CD4-positive, alpha-beta memory T cell (primary cell): ENCODE results near the gene NOP56. TPM values are rescaled to one million over a fixed set of nuclear protein-coding genes. Genes with fewer than 3 reads are reported as not detected.
A peak's percentile ranks its signal among the peaks of the same experiment; 100 is the strongest.
"Not testable (repeated sequence)": the region's sequence is repeated elsewhere in the genome, so short reads cannot be mapped to it uniquely, and the experiment has no call there.

Source experiments
- CTCF ChIA-PET: fragments of 350-600 bp; sonication (Branson Sonifier 250); formaldehyde crosslinking; loops from one replicate; lab custom pipeline; 2021; ENCODE audit warnings: inconsistent platforms; ENCODE audit not compliant: partially characterized antibody; lab: Charles Lee
- POLR2A ChIA-PET: fragments of 350-600 bp; sonication (Branson Sonifier 250); formaldehyde crosslinking; loops from one replicate; lab custom pipeline; 2021; ENCODE audit not compliant: partially characterized antibody; lab: Charles Lee
- DNase-seq, 5 donors: peaks; one replicate each; pipeline versions ENCODE4 v3.0.0 to v3.0.0-alpha.2; 2020 to 2022; ENCODE audit warnings: mixed read lengths in 1 of 5
- H3K27ac ChIP-seq: one replicate; pipeline ENCODE4 v1.7.0; 2013; ENCODE audit warnings: low read depth, low read length
- H3K27me3 ChIP-seq: 2 replicates; pipeline ENCODE4 v1.7.0; 2013; ENCODE audit warnings: mild to moderate bottlenecking, low read length, moderate library complexity; ENCODE audit not compliant: insufficient read depth
- H3K36me3 ChIP-seq: 2 replicates; pipeline ENCODE4 v1.7.0; 2013; ENCODE audit warnings: mild to moderate bottlenecking, low read length, moderate library complexity; ENCODE audit not compliant: insufficient read depth
- H3K4me1 ChIP-seq: 2 replicates; pipeline ENCODE4 v1.7.0; 2013; ENCODE audit warnings: mild to moderate bottlenecking, low read length, moderate library complexity; ENCODE audit not compliant: insufficient read depth
- H3K4me3 ChIP-seq, 2 donors: one replicate each; pipeline ENCODE4 v1.7.0; 2013; ENCODE audit warnings: low read length in 2 of 2, mild to moderate bottlenecking in 1 of 2
- H3K9me3 ChIP-seq, 2 donors: one replicate each; pipeline ENCODE4 v1.7.0; 2013; ENCODE audit warnings: low read length in 2 of 2, control low read depth in 1 of 2; ENCODE audit not compliant: control insufficient read depth in 1 of 2
- H3K27ac Mint-ChIP-seq, 7 donors: one replicate each; pipeline ENCODE4 v1.8.0; 2020 to 2021; ENCODE audit warnings: mixed read lengths in 7 of 7, mild to moderate bottlenecking in 6 of 7, inconsistent platforms in 3 of 7, moderate library complexity in 3 of 7
- H3K27me3 Mint-ChIP-seq, 2 donors: one replicate each; pipeline ENCODE4 v1.8.0; 2020 to 2021; ENCODE audit warnings: mixed read lengths in 2 of 2
- H3K36me3 Mint-ChIP-seq, 2 donors: one replicate each; pipeline ENCODE4 v1.8.0; 2020 to 2021; ENCODE audit warnings: mixed read lengths in 2 of 2, inconsistent platforms in 1 of 2, mild to moderate bottlenecking in 1 of 2
- H3K4me1 Mint-ChIP-seq, 4 donors: one replicate each; pipeline ENCODE4 v1.8.0; 2020 to 2021; ENCODE audit warnings: mixed read lengths in 4 of 4, mild to moderate bottlenecking in 1 of 4
- H3K4me3 Mint-ChIP-seq, 8 donors: one replicate each; pipeline ENCODE4 v1.8.0; 2020 to 2021; ENCODE audit warnings: mixed read lengths in 8 of 8, mild to moderate bottlenecking in 7 of 8, moderate library complexity in 6 of 8, inconsistent platforms in 3 of 8
- H3K9me3 Mint-ChIP-seq, 8 donors: one replicate each; pipeline ENCODE4 v1.8.0; 2020 to 2021; ENCODE audit warnings: mixed read lengths in 8 of 8, mild to moderate bottlenecking in 5 of 8, inconsistent platforms in 3 of 8, moderate library complexity in 1 of 8
- intact Hi-C: fragments of 100-400 bp; cut with micrococcal nuclease; formaldehyde crosslinking; loops from one replicate; pipeline ENCODE4 v1.15.1; 2023
- polyA plus RNA-seq, 2 donors: library from polyadenylated mRNA; unstranded; fragments of 300-500 nt; fragmentation: Illumina TruSeq; gene quantifications; one replicate each; pipeline ENCODE4 v1.2.3, GENCODE V29; 2021
- total RNA-seq, 2 experiments: library from RNA; stranded (reverse); gene quantifications; one replicate each; pipeline ENCODE4 v1.2.3, GENCODE V29; 2021

Gene NOP56
- total and polyA plus RNA-seq, 4 experiments from 2014 or later, result 83.4 to 270 (median 197) TPM

DNA sequence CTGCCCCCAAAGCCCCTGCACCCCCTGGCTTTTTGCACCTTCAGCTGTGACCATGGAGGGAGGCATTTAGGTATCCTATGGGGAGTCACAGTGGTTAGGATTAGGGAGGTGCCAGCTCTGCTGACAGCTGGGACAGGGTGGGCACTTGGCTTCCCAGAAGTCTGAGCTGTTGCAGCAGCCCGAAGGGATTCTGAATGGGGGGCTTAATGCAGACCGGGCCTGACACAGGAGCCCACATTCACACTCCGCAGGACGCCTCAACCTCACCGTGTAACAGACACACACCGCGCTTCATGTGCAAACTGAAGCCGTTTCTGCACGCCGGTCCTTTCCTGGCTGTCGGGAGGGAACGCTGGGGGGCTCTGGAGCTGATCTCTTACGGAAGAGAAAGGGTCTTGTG lies 42.1 kb downstream of the NOP56 start:
- H3K4me3 Mint-ChIP-seq, result peak overlapping the region in 5 of 8 donors; percentile 25 to 64 (median 56)
- peaks cover 19% of the 10 kb centered on the region for H3K27me3 ChIP-seq
- H3K9me3 ChIP-seq, result no peaks in the 10 kb centered on the region
- ChIA-PET CTCF (interaction anchor here (1.1 to 3.0 kb wide), 3 partner anchors 35 to 58 kb away, joined by 3 to 9 read pairs (median 8); no protein-coding TSS in a partner anchor), POLR2A (interaction anchor here (1.5 to 1.8 kb wide), 3 partner anchors 24 to 58 kb away, joined by 4 to 10 read pairs (median 5); no protein-coding TSS in a partner anchor)
- peaks cover 4% of the 10 kb centered on the region for H3K4me1 ChIP-seq
- H3K36me3 Mint-ChIP-seq, result peaks cover 0 to 3% of the 10 kb centered on the region in 2 donors
- H3K27me3 Mint-ChIP-seq, result peaks cover 25 to 40% of the 10 kb centered on the region in 2 donors
- H3K4me3 ChIP-seq, result no peak overlapping the region
- intact Hi-C loops, result loop anchor here (10.0 kb wide), 1 partner anchor 420 kb away; no protein-coding TSS in a partner anchor
- no peaks in the 10 kb centered on the region for H3K36me3 ChIP-seq
- peaks cover 0 to 2% (median 0%) of the 10 kb centered on the region in 8 donors for H3K9me3 Mint-ChIP-seq
- DNase-seq, result no peak
- H3K27ac ChIP-seq, result no peak overlapping the region
- peak overlapping the region in 1 of 7 donors; percentile 4 for H3K27ac Mint-ChIP-seq
- H3K4me1 Mint-ChIP-seq, result peaks cover 10 to 18% (median 16%) of the 10 kb centered on the region in 4 donors

DNA sequence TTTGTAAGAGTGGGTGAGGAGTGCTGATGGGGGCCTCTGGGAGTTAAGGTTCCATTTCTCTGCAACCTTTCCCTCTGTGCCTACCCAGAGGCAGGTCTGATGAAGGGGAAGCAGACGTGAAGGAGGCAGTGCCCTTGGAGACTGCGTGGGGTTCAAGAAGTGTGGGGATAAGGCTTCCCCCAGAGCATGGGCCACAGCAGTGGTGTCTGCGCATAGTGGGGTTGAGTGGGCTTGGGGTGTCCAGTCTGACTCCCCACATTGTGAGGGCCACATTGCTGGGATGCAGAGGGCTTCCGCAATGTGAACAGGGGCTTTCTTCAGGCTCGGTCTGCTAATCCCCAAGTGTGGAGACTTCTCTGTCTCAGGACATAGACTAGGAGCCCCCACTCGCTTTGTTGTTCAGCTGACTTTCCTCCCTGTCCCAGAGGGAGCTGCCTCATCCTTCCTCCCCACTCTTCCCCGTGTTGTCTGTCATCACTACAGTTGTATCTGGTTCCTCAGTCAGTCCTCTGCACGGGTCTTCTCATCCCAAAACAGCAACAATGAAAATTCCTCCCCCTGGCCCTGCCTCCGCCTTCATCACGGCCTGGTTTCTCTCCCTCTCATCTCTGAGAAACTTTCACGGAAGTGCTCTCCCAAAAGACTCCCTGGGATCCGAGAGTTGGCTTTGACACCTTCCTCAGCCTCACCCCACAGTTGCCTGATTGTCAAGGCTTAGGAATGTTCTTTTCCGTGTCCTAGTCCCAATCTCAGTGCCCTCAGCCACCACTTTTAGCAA lies 43.0 kb downstream of the NOP56 start:
- Histone ChIP-seq H3K9me3 (no peaks in the 10 kb centered on the region), H3K27ac (no peak overlapping the region), H3K36me3 (no peaks in the 10 kb centered on the region), H3K4me1 (peaks cover 4% of the 10 kb centered on the region), H3K27me3 (peaks cover 19% of the 10 kb centered on the region), H3K4me3 (no peak overlapping the region)
- ChIA-PET CTCF (interaction anchor here (3.0 kb wide), 1 partner anchor 48 kb away, joined by 9 read pairs; no protein-coding TSS in a partner anchor), POLR2A (no interaction called here)
- Mint-ChIP-seq H3K9me3 (peaks cover 0 to 2% (median 0%) of the 10 kb centered on the region in 8 donors), H3K4me1 (peaks cover 10 to 18% (median 16%) of the 10 kb centered on the region in 4 donors), H3K27me3 (peaks cover 25 to 44% of the 10 kb centered on the region in 2 donors), H3K27ac (peak overlapping the region in 3 of 7 donors; percentile 4 to 69 (median 35)), H3K36me3 (peaks cover 0 to 3% of the 10 kb centered on the region in 2 donors), H3K4me3 (peak overlapping the region in 7 of 8 donors; percentile 31 to 69 (median 56))
- no peak for DNase-seq
- intact Hi-C loops, result loop anchor here (10.0 kb wide), 1 partner anchor 419 kb away; no protein-coding TSS in a partner anchor

DNA sequence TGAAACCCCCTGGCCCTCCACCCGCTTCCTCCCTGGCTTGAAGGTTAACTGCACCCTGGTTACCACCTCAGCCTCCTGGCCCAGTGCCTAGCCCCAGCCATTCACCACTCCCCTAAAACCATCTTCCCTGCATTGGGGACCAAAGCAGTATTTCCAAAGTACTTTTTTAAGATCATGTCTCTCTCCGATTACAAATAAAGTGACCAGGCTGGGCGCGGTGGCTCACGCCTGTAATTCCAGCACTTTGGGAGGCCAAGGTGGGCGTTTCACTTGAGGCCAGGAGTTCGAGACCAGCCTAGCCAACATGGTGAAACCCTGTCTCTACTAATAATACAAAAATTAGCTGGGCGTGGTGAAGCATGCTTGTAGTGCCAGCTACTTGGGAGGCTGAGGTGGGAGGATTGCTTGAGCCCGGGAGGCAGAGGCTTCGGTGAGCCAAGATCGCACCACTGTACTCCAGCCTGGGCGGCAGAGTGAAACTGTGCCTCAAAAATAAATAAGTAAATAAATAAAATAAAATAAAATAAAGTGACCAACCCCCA lies 43.6 kb downstream of the NOP56 start:
- peaks cover 29 to 44% of the 10 kb centered on the region in 2 donors for H3K27me3 Mint-ChIP-seq

DNA sequence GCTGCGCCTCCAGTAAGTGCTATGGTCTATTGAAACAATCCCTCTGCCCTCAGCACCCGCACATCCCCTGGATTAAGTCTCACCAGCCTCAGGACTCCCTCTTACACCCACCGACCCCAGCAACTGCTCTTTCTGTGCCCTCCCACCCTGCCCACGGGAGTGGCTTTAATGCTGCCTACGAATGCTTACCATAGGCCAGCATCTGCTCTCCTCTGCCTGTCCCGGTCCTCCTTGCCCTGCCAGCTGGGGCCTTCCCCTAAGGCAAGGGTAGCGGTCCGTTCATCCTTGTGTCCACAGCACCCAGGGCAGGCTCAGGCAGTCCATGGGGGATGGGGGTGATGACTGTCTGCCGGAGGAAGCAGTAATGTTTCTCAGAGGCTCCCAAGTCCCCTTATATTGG lies 44.2 kb downstream of the NOP56 start:
- H3K9me3 Mint-ChIP-seq, result no peaks in the 10 kb centered on the region

More for the DNA sequence above, 43.6 kb downstream of the NOP56 start:
- H3K4me1 ChIP-seq, POLR2A ChIA-PET, H3K36me3 ChIP-seq, H3K27ac Mint-ChIP-seq, H3K36me3 Mint-ChIP-seq, H3K4me3 Mint-ChIP-seq, H3K9me3 Mint-ChIP-seq, H3K4me3 ChIP-seq, DNase-seq, H3K9me3 ChIP-seq, H3K27ac ChIP-seq: not testable (repeated sequence)
- CTCF ChIA-PET, result interaction anchor here (1.1 kb wide), 1 partner anchor 33 kb away, joined by 3 read pairs; no protein-coding TSS in a partner anchor
- peaks cover 19% of the 10 kb centered on the region for H3K27me3 ChIP-seq
- peaks cover 8 to 12% (median 11%) of the 10 kb centered on the region in 4 donors for H3K4me1 Mint-ChIP-seq
- intact Hi-C loops, result loop anchor here (10.0 kb wide), 1 partner anchor 419 kb away; no protein-coding TSS in a partner anchor

DNA sequence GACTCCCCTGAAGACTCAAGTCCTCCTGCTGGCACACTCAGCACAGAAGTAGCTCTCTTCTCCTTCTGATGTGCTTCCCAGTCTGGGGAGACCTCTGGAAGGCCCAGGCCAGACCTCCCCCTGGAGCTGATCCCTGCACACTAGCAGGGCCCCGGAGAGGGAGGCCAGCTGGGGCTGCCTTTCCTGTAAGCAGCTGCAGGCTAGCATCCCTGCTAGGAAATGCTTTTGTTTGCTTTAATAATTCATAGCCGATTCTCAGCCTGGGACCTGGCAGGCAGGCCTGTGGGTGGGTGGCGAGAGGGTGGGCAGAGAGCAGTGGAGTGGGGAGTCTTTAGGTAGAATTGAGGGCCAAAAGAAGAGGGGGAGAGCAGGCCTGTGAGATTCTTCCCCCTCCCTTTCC lies 45.3 kb downstream of the NOP56 start:
- POLR2A ChIA-PET, result interaction anchor here (0.6 kb wide), 1 partner anchor 1100 kb away, joined by 3 read pairs; no protein-coding TSS in a partner anchor
- Mint-ChIP-seq H3K4me3 (no peak overlapping the region), H3K27me3 (peaks cover 26 to 33% of the 10 kb centered on the region in 2 donors), H3K9me3 (no peaks in the 10 kb centered on the region), H3K27ac (no peak overlapping the region), H3K36me3 (no peaks in the 10 kb centered on the region), H3K4me1 (no peaks in the 10 kb centered on the region)
- Histone ChIP-seq H3K27me3 (peaks cover 19% of the 10 kb centered on the region), H3K9me3 (no peaks in the 10 kb centered on the region), H3K27ac (no peak overlapping the region), H3K4me3 (no peak overlapping the region), H3K36me3 (no peaks in the 10 kb centered on the region), H3K4me1 (no peaks in the 10 kb centered on the region)
- CTCF ChIA-PET, result interaction anchor here (0.6 to 1.2 kb wide), 2 partner anchors 11 to 16 kb away, joined by 3 to 4 read pairs; no protein-coding TSS in a partner anchor
- intact Hi-C loops, result loop anchor here (10.0 kb wide), 1 partner anchor 417 kb away; no protein-coding TSS in a partner anchor
- no peak for DNase-seq

More for the DNA sequence above, 44.2 kb downstream of the NOP56 start:
- Mint-ChIP-seq H3K27me3 (peaks cover 27 to 39% of the 10 kb centered on the region in 2 donors), H3K4me1 (peaks cover 4 to 6% (median 6%) of the 10 kb centered on the region in 4 donors), H3K4me3 (no peak overlapping the region), H3K36me3 (no peaks in the 10 kb centered on the region), H3K27ac (no peak overlapping the region)
- intact Hi-C loops, result loop anchor here (10.0 kb wide), 1 partner anchor 418 kb away; no protein-coding TSS in a partner anchor
- H3K27ac ChIP-seq, result no peak overlapping the region
- no peak for DNase-seq
- ChIA-PET POLR2A (no interaction called here), CTCF (interaction anchor here (1.1 kb wide), 1 partner anchor 33 kb away, joined by 3 read pairs; no protein-coding TSS in a partner anchor)
- peaks cover 4% of the 10 kb centered on the region for H3K4me1 ChIP-seq
- peaks cover 19% of the 10 kb centered on the region for H3K27me3 ChIP-seq
- no peak overlapping the region for H3K4me3 ChIP-seq
- no peaks in the 10 kb centered on the region for H3K36me3 ChIP-seq
- H3K9me3 ChIP-seq, result no peaks in the 10 kb centered on the region

DNA sequence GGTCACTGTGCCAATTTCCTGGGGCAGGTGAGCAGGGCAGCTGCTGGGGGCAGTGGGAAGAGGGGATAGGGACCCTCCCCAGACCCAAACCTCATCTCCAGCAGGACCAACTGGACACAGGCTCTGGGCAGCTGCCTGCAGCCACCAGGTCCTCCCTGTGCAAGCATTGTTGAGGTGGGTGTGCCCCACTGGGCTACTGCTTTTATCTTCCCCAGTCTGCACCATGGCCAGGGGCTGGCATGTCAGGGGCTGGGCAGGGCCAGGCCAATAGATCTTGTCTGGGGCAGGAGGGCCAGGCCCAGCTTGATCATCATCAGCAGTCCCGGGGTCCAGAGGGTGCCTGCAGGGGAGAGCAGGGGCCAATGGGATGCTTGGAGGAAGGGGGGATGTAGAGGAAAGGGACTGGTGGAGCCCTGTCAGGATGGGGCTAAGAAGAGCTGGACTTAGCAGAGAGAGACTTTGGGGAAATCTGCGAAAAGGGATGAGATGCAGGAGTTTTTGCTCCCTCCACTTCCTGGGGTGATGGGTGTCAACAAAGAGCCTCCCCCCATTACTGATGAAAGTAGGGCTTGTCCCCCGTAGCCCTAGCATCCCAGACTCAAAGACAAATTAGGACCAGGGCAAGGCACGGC lies 45.9 kb downstream of the NOP56 start:
- H3K27me3 Mint-ChIP-seq, result peaks cover 26 to 33% of the 10 kb centered on the region in 2 donors
- no peak overlapping the region for H3K4me3 ChIP-seq
- no peak overlapping the region for H3K27ac Mint-ChIP-seq
- H3K27ac ChIP-seq, result no peak overlapping the region
- no peaks in the 10 kb centered on the region for H3K9me3 ChIP-seq
- ChIA-PET POLR2A (interaction anchor here (0.6 to 0.7 kb wide), 2 partner anchors 46 to 1100 kb away, joined by 3 read pairs; partner anchors contain the start of gene NOP56), CTCF (interaction anchor here (0.5 to 1.2 kb wide), 3 partner anchors 11 to 175 kb away, joined by 3 to 4 read pairs (median 3); no protein-coding TSS in a partner anchor)
- no peak for DNase-seq
- H3K4me3 Mint-ChIP-seq, result no peak overlapping the region
- no peaks in the 10 kb centered on the region for H3K36me3 Mint-ChIP-seq
- H3K27me3 ChIP-seq, result peaks cover 19% of the 10 kb centered on the region
- no peaks in the 10 kb centered on the region for H3K9me3 Mint-ChIP-seq
- no peaks in the 10 kb centered on the region for H3K36me3 ChIP-seq
- H3K4me1 Mint-ChIP-seq, result no peaks in the 10 kb centered on the region
- intact Hi-C loops, result loop anchor here (10.0 kb wide), 1 partner anchor 416 kb away; no protein-coding TSS in a partner anchor
- H3K4me1 ChIP-seq, result no peaks in the 10 kb centered on the region
